IMR-90 (cell line): ENCODE data around the gene ABHD10. TPM values are rescaled to one million over a fixed set of nuclear protein-coding genes. Genes with fewer than 3 reads are reported as not detected.

ENCODE experiments used
- ATAC-seq: fragments of 200-7000 bp; cut with Tn5 transposase; 2 replicates; pipeline ENCODE4 v1.9.1; 2020; ENCODE audit warnings: low read depth, mild to moderate bottlenecking, moderate library complexity
- BruUV-seq: library from RNA; stranded (reverse); fragments of 400-500 nt; replicated peaks from 2 replicates; lab custom pipeline; 2021; lab: Mats Ljungman, UMichigan
- CTCF ChIA-PET: fragments of 300-600 bp; formaldehyde crosslinking; extraction: SDS; loops from one replicate; lab custom pipeline; 2021; ENCODE audit warnings: antibody characterized with exemption; lab: Yijun Ruan, JAX
- POLR2A ChIA-PET: fragments of 300-600 bp; sonication (Branson Sonifier 250); formaldehyde crosslinking; loops from one replicate; lab custom pipeline; 2022; ENCODE audit warnings: antibody characterized with exemption; ENCODE audit not compliant: unreplicated experiment; lab: Charles Lee
- DNase-seq: peaks from one replicate; pipeline ENCODE4 v3.0.0; 2013
- H2AFZ ChIP-seq: replicated peaks from 2 replicates; pipeline ENCODE3; 2013; ENCODE audit warnings: low read length, mild to moderate bottlenecking; ENCODE audit not compliant: poor library complexity
- H2AK5ac ChIP-seq: 2 replicates; pipeline ENCODE4 v1.6.1; 2013; ENCODE audit warnings: low read depth, low read length, inconsistent platforms
- H2AK9ac ChIP-seq: replicated peaks from 2 replicates; pipeline ENCODE3; 2013; ENCODE audit warnings: mild to moderate bottlenecking, low read depth, low read length, moderate library complexity; ENCODE audit not compliant: poor library complexity
- H2BK120ac ChIP-seq: 2 replicates; pipeline ENCODE4 v1.6.1; 2013; ENCODE audit warnings: low read depth, low read length, inconsistent platforms
- H2BK15ac ChIP-seq: 3 replicates; pipeline ENCODE4 v1.6.1; 2013; ENCODE audit warnings: low read depth, low read length, inconsistent platforms
- H2BK20ac ChIP-seq: 2 replicates; pipeline ENCODE4 v1.6.1; 2013; ENCODE audit warnings: low read depth, mild to moderate bottlenecking, inconsistent platforms, low read length, moderate library complexity
- H2BK5ac ChIP-seq: 2 replicates; pipeline ENCODE4 v1.6.1; 2013; ENCODE audit warnings: mild to moderate bottlenecking, low read depth, low read length, inconsistent platforms; ENCODE audit not compliant: poor library complexity, severe bottlenecking
- H3K14ac ChIP-seq: replicated peaks from 2 replicates; pipeline ENCODE4 v1.6.1; 2013; ENCODE audit warnings: low read depth, low read length, inconsistent platforms
- H3K18ac ChIP-seq: 2 replicates; pipeline ENCODE4 v1.6.1; 2013; ENCODE audit warnings: low read depth, low read length, control low read depth
- H3K23ac ChIP-seq: 2 replicates; pipeline ENCODE4 v1.6.1; 2013; ENCODE audit warnings: low read depth, low read length, inconsistent platforms
- H3K27ac ChIP-seq: 2 replicates; pipeline ENCODE4 v1.5.1; 2013; ENCODE audit warnings: mild to moderate bottlenecking, control low read depth, low read length; ENCODE audit not compliant: insufficient read depth
- H3K27me3 ChIP-seq: 2 replicates; pipeline ENCODE4 v1.6.1; 2013; ENCODE audit warnings: low read length; ENCODE audit not compliant: control insufficient read depth, insufficient read depth
- H3K36me3 ChIP-seq: 2 replicates; pipeline ENCODE4 v1.6.1; 2013; ENCODE audit warnings: low read length, mixed read lengths; ENCODE audit not compliant: control insufficient read depth, insufficient read depth
- H3K4ac ChIP-seq: 2 replicates; pipeline ENCODE4 v1.6.1; 2013; ENCODE audit warnings: low read depth, low read length, inconsistent platforms
- H3K4me1 ChIP-seq: 2 replicates; pipeline ENCODE4 v1.6.1; 2013; ENCODE audit warnings: low read length, mixed read lengths; ENCODE audit not compliant: control insufficient read depth, insufficient read depth
- H3K4me2 ChIP-seq: 2 replicates; pipeline ENCODE4 v1.6.1; 2013; ENCODE audit warnings: low read depth, mild to moderate bottlenecking, control low read depth, low read length, moderate library complexity
- H3K4me3 ChIP-seq: 2 replicates; pipeline ENCODE4 v1.5.1; 2013; ENCODE audit warnings: low read depth, mild to moderate bottlenecking, control low read depth, low read length, moderate library complexity; ENCODE audit not compliant: insufficient read depth
- H3K56ac ChIP-seq: 2 replicates; pipeline ENCODE4 v1.6.1; 2013; ENCODE audit warnings: low read length, inconsistent platforms; ENCODE audit not compliant: insufficient read depth; ENCODE audit errors: extremely low read depth
- H3K79me1 ChIP-seq, 2 experiments: 2 replicates each; pipeline ENCODE4 v1.6.1; 2013; ENCODE audit warnings: low read length in 2 of 2, inconsistent platforms in 1 of 2, low read depth in 1 of 2
- H3K9ac ChIP-seq: 2 replicates; pipeline ENCODE4 v1.6.1; 2013; ENCODE audit warnings: low read depth, low read length, control low read depth
- H3K9me1 ChIP-seq: 2 replicates; pipeline ENCODE4 v1.6.1; 2013; ENCODE audit warnings: low read length, inconsistent platforms; ENCODE audit not compliant: insufficient read depth
- H3K9me3 ChIP-seq: 2 replicates; pipeline ENCODE4 v1.6.1; 2013; ENCODE audit warnings: low read length; ENCODE audit not compliant: control insufficient read depth, insufficient read depth
- H4K20me1 ChIP-seq: 2 replicates; pipeline ENCODE4 v1.6.1; 2013; ENCODE audit warnings: low read length, inconsistent platforms; ENCODE audit not compliant: insufficient read depth
- H4K5ac ChIP-seq: 2 replicates; pipeline ENCODE4 v1.6.1; 2013; ENCODE audit warnings: mild to moderate bottlenecking, low read depth, low read length, control low read depth
- H4K8ac ChIP-seq, 2 experiments: 2 replicates each; pipeline ENCODE4 v1.6.1; 2013; ENCODE audit warnings: low read depth in 2 of 2, low read length in 2 of 2, control low read depth in 1 of 2, inconsistent platforms in 1 of 2
- H4K91ac ChIP-seq: 2 replicates; pipeline ENCODE4 v1.6.1; 2013; ENCODE audit warnings: low read depth, low read length, inconsistent platforms; ENCODE audit not compliant: insufficient read depth
- BHLHE40 ChIP-seq: fragments of 150-350 bp; IDR thresholded peaks from 2 replicates; pipeline ENCODE4 v1.6.1; 2016; ENCODE audit warnings: mild to moderate bottlenecking, low read depth, low read length
- CEBPB ChIP-seq: IDR thresholded peaks from 2 replicates; pipeline ENCODE4 v1.6.1; 2012; ENCODE audit warnings: low read depth, low read length, improper control_type of control experiment
- CHD1 ChIP-seq: IDR thresholded peaks from 2 replicates; pipeline ENCODE4 v1.6.1; 2012; ENCODE audit warnings: low read depth, low read length, improper control_type of control experiment
- FOS ChIP-seq: fragments of 150-350 bp; IDR thresholded peaks from 2 replicates; pipeline ENCODE4 v1.6.1; 2016; ENCODE audit warnings: low read depth, low read length
- MAFK ChIP-seq: IDR thresholded peaks from 2 replicates; pipeline ENCODE4 v1.6.1; 2012; ENCODE audit warnings: low read depth, low read length, improper control_type of control experiment
- MAZ ChIP-seq: IDR thresholded peaks from 2 replicates; pipeline ENCODE4 v1.6.1; 2012; ENCODE audit warnings: low read depth, mild to moderate bottlenecking, low read length, improper control_type of control experiment, moderate library complexity, borderline replicate concordance
- MXI1 ChIP-seq: IDR thresholded peaks from 2 replicates; pipeline ENCODE4 v1.6.1; 2012; ENCODE audit warnings: low read depth, mild to moderate bottlenecking, low read length, moderate library complexity, borderline replicate concordance
- NFE2L2 ChIP-seq: fragments of 150-350 bp; IDR thresholded peaks from 2 replicates; pipeline ENCODE4 v1.6.1; 2016; ENCODE audit warnings: low read depth, mild to moderate bottlenecking, low read length
- POLR2A ChIP-seq: IDR thresholded peaks from 2 replicates; pipeline ENCODE4 v1.6.1; 2012; ENCODE audit warnings: mild to moderate bottlenecking, low read depth, low read length
- RAD21 ChIP-seq: IDR thresholded peaks from 2 replicates; pipeline ENCODE4 v1.6.1; 2012; ENCODE audit warnings: low read length, improper control_type of control experiment
- RCOR1 ChIP-seq: IDR thresholded peaks from 2 replicates; pipeline ENCODE4 v1.6.1; 2012; ENCODE audit warnings: mild to moderate bottlenecking, low read length, improper control_type of control experiment; ENCODE audit not compliant: insufficient replicate concordance
- RFX5 ChIP-seq: IDR thresholded peaks from 2 replicates; pipeline ENCODE4 v1.8.0; 2012; ENCODE audit warnings: low read depth, mild to moderate bottlenecking, low read length, moderate library complexity
- SMC3 ChIP-seq: fragments of 150-350 bp; IDR thresholded peaks from 2 replicates; pipeline ENCODE4 v1.6.1; 2016; ENCODE audit warnings: low read depth, mild to moderate bottlenecking, antibody characterized with exemption, low read length, moderate library complexity
- USF2 ChIP-seq: fragments of 150-350 bp; IDR thresholded peaks from 2 replicates; pipeline ENCODE4 v1.6.1; 2017; ENCODE audit warnings: mild to moderate bottlenecking, antibody characterized with exemption, low read length, low read depth
- WGBS, 2 experiments: methylation state at CpG; one replicate each; pipeline versions ENCODE4 v1.1.5 to v1.1.7; 2013; ENCODE audit warnings: missing lambda C conversion rate in 2 of 2; ENCODE audit not compliant: insufficient read length in 1 of 2; ENCODE audit errors: extremely low coverage in 2 of 2; 5-methylcytosine and 5-hydroxymethylcytosine counted together
- dilution Hi-C: fragments of 300-500 bp; cut with HindIII; formaldehyde crosslinking; loops from one replicate; pipeline ENCODE4 v1.14.3; 2018; ENCODE audit warnings: low sequenced_read_pairs; ENCODE audit not compliant: unreplicated experiment
- in situ Hi-C: fragments of 300-500 bp; cut with MboI; formaldehyde crosslinking; loops from 3 replicates; pipeline ENCODE4 v1.14.3; 2019; ENCODE audit warnings: low sequenced_read_pairs, inconsistent platforms, mixed read lengths
- intact Hi-C: fragments of 100-400 bp; cut with micrococcal nuclease; formaldehyde crosslinking; loops from 2 replicates; pipeline ENCODE4 v1.10.0; 2022
- polyA plus RNA-seq, 3 experiments: library from polyadenylated mRNA; depleted of rRNA; stranded (reverse); fragments of >200 nt; gene quantifications; 2 replicates each; pipeline ENCODE4 v1.2.3, GENCODE V29; 2012; ENCODE audit warnings: low replicate concordance in 1 of 3
- total RNA-seq: library from RNA; depleted of rRNA; stranded (reverse); fragments of >200 nt; gene quantifications from 2 replicates; pipeline ENCODE4 v1.2.3, GENCODE V29; 2012
- TF ChIP-seq, protein P1 (sequence below): conservative IDR thresholded peaks from 2 replicates; pipeline ENCODE4 v1.5.1; 2012; ENCODE audit warnings: mild to moderate bottlenecking, low read depth, low read length, improper control_type of control experiment
- TF ChIP-seq, protein P2 (sequence below): fragments of 150-350 bp; IDR thresholded peaks from 2 replicates; pipeline ENCODE4 v1.6.1; 2016; ENCODE audit warnings: low read depth, mild to moderate bottlenecking, low read length, moderate library complexity, borderline replicate concordance

Gene ABHD10
- total and polyA plus RNA-seq, 2 of the 4 experiments (the other 2 are of a cell fraction) = 24.7 to 57.2 TPM

- 67% methylated on average over 2 of the region's 3 CpGs; no CpG with 5 or more reads in 1 of the 2 experiments for WGBS, 2 experiments
Measured at GRCh38 chr3:112038863-112039262, 60.0 kb downstream of the ABHD10 start.

More at GRCh38 chr3:112038863-112039262, 60.0 kb downstream of the ABHD10 start:
- no peak overlapping the region for H4K8ac ChIP-seq
- in situ Hi-C loops (no loop called here), dilution Hi-C loops (no loop called here), intact Hi-C loops (no loop called here)
- no peak overlapping the region for H2AK9ac ChIP-seq
- no peak overlapping the region for H3K4me2 ChIP-seq
- TF ChIP-seq SMC3 = no peak
- TF ChIP-seq POLR2A = no peak
- no peak for TF ChIP-seq RAD21
- TF ChIP-seq, protein P1, sequence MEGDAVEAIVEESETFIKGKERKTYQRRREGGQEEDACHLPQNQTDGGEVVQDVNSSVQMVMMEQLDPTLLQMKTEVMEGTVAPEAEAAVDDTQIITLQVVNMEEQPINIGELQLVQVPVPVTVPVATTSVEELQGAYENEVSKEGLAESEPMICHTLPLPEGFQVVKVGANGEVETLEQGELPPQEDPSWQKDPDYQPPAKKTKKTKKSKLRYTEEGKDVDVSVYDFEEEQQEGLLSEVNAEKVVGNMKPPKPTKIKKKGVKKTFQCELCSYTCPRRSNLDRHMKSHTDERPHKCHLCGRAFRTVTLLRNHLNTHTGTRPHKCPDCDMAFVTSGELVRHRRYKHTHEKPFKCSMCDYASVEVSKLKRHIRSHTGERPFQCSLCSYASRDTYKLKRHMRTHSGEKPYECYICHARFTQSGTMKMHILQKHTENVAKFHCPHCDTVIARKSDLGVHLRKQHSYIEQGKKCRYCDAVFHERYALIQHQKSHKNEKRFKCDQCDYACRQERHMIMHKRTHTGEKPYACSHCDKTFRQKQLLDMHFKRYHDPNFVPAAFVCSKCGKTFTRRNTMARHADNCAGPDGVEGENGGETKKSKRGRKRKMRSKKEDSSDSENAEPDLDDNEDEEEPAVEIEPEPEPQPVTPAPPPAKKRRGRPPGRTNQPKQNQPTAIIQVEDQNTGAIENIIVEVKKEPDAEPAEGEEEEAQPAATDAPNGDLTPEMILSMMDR = no peak
- TF ChIP-seq RCOR1 = no peak
- no peak for TF ChIP-seq NFE2L2
- TF ChIP-seq CHD1 = no peak
- no peak for TF ChIP-seq CEBPB
- TF ChIP-seq, protein P2, sequence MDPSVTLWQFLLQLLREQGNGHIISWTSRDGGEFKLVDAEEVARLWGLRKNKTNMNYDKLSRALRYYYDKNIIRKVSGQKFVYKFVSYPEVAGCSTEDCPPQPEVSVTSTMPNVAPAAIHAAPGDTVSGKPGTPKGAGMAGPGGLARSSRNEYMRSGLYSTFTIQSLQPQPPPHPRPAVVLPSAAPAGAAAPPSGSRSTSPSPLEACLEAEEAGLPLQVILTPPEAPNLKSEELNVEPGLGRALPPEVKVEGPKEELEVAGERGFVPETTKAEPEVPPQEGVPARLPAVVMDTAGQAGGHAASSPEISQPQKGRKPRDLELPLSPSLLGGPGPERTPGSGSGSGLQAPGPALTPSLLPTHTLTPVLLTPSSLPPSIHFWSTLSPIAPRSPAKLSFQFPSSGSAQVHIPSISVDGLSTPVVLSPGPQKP = no peak
- TF ChIP-seq MAFK = no peak
- no peak for TF ChIP-seq MAZ
- TF ChIP-seq RFX5 = no peak
- TF ChIP-seq BHLHE40 = no peak
- TF ChIP-seq FOS = no peak
- no peak for TF ChIP-seq USF2
- no peak for TF ChIP-seq MXI1
- ChIA-PET POLR2A (interaction anchor here (0.6 kb wide), 1 partner anchor 330 kb away, joined by 3 read pairs; no protein-coding TSS in a partner anchor), CTCF (interaction anchor here (0.7 to 1.1 kb wide), 3 partner anchors 25 to 144 kb away, joined by 3 to 4 read pairs (median 4); no protein-coding TSS in a partner anchor)
- no peak overlapping the region for H3K4me3 ChIP-seq
- no peak overlapping the region for H3K14ac ChIP-seq
- H2BK20ac ChIP-seq = no peak overlapping the region
- H3K27me3 ChIP-seq = no peaks in the 10 kb centered on the region
- H3K9ac ChIP-seq = no peak overlapping the region
- no peak overlapping the region for H4K91ac ChIP-seq
- no peak for ATAC-seq
- no peak overlapping the region for H2BK120ac ChIP-seq
- no TSS peak for BruUV-seq
- no peaks in the 10 kb centered on the region for H4K20me1 ChIP-seq
- H2BK15ac ChIP-seq = no peak overlapping the region
- H2BK5ac ChIP-seq = no peak overlapping the region
- no peaks in the 10 kb centered on the region for H3K36me3 ChIP-seq
- H2AK5ac ChIP-seq = no peak overlapping the region
- no peaks in the 10 kb centered on the region for H3K9me1 ChIP-seq
- no peak overlapping the region for H4K5ac ChIP-seq
- H3K23ac ChIP-seq = no peak overlapping the region
- H2AFZ ChIP-seq = peak overlapping the region; percentile 55
- no peak overlapping the region for H3K56ac ChIP-seq
- peak; percentile 22 for DNase-seq
- no peaks in the 10 kb centered on the region for H3K9me3 ChIP-seq
- H3K79me1 ChIP-seq = no peaks in the 10 kb centered on the region
- no peak overlapping the region for H3K18ac ChIP-seq
- H3K4ac ChIP-seq = no peak overlapping the region
- no peak overlapping the region for H3K27ac ChIP-seq
- H3K4me1 ChIP-seq = peaks cover 1% of the 10 kb centered on the region; the same call in 1 of the 2 replicates
